GM12878 (cell line): Measurements from ENCODE around the gene LIMD2.

Source experiments
- ATF7 ChIP-seq: fragments of 450-650 bp; IDR thresholded peaks from 2 replicates; pipeline ENCODE4 v1.6.1; 2016; ENCODE audit warnings: low read depth, mild to moderate bottlenecking
- BACH1 ChIP-seq: fragments of 450-650 bp; IDR thresholded peaks from 2 replicates; pipeline ENCODE4 v1.6.1; 2017; ENCODE audit warnings: mild to moderate bottlenecking, borderline replicate concordance
- CEBPB ChIP-seq, 2 experiments: fragments of 150-350 bp in 1 of 2; IDR thresholded peaks; 2 replicates each; pipeline ENCODE4 v1.6.1; 2012 to 2014; ENCODE audit warnings: low read depth in 2 of 2, low read length in 2 of 2, borderline replicate concordance in 1 of 2, inconsistent platforms in 1 of 2
- EED ChIP-seq: sonication (generic); IDR thresholded peaks from 2 replicates; pipeline ENCODE4 v1.6.1; 2016; ENCODE audit warnings: antibody characterized with exemption, low read depth
- JUNB ChIP-seq: IDR thresholded peaks from 2 replicates; pipeline ENCODE4 v1.6.1; 2016; ENCODE audit warnings: antibody characterized with exemption, mild to moderate bottlenecking
- RFX5 ChIP-seq: IDR thresholded peaks from 2 replicates; pipeline ENCODE4 v1.6.1; 2011; ENCODE audit warnings: low read depth, low read length, improper control_type of control experiment
- TCF7 ChIP-seq: IDR thresholded peaks from 2 replicates; pipeline ENCODE4 v1.6.1; 2014; ENCODE audit warnings: antibody characterized with exemption, borderline replicate concordance

GRCh38 chr17:63714550-63715277, 14.8 kb upstream of the LIMD2 start:
- TF ChIP-seq ATF7, result no peak
- no peak for TF ChIP-seq CEBPB (IDR thresholded peaks at IDR 0.05; ENCODE audit: borderline replicate concordance in 1 of 2, low read depth in 2 of 2, low read length in 2 of 2)
- TF ChIP-seq EED, result no peak
- no peak for TF ChIP-seq JUNB
- TF ChIP-seq RFX5, result no peak
- no peak for TF ChIP-seq BACH1
- TF ChIP-seq TCF7, result no peak
